HG03039 (cell line): ENCODE measurements around the gene PNMA3.
"Not testable (repeated sequence)": the region's sequence is repeated elsewhere in the genome, so short reads cannot be mapped to it uniquely, and the experiment has no call there.

Source experiments
- ATAC-seq: cut with Tn5 transposase; IDR thresholded peaks from one replicate; pipeline ENCODE4 v1.9.1; 2021; ENCODE audit warnings: mild to moderate bottlenecking, moderate library complexity; ENCODE audit not compliant: unreplicated experiment

PNMA3 gene, protein sequence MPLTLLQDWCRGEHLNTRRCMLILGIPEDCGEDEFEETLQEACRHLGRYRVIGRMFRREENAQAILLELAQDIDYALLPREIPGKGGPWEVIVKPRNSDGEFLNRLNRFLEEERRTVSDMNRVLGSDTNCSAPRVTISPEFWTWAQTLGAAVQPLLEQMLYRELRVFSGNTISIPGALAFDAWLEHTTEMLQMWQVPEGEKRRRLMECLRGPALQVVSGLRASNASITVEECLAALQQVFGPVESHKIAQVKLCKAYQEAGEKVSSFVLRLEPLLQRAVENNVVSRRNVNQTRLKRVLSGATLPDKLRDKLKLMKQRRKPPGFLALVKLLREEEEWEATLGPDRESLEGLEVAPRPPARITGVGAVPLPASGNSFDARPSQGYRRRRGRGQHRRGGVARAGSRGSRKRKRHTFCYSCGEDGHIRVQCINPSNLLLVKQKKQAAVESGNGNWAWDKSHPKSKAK

DNA sequence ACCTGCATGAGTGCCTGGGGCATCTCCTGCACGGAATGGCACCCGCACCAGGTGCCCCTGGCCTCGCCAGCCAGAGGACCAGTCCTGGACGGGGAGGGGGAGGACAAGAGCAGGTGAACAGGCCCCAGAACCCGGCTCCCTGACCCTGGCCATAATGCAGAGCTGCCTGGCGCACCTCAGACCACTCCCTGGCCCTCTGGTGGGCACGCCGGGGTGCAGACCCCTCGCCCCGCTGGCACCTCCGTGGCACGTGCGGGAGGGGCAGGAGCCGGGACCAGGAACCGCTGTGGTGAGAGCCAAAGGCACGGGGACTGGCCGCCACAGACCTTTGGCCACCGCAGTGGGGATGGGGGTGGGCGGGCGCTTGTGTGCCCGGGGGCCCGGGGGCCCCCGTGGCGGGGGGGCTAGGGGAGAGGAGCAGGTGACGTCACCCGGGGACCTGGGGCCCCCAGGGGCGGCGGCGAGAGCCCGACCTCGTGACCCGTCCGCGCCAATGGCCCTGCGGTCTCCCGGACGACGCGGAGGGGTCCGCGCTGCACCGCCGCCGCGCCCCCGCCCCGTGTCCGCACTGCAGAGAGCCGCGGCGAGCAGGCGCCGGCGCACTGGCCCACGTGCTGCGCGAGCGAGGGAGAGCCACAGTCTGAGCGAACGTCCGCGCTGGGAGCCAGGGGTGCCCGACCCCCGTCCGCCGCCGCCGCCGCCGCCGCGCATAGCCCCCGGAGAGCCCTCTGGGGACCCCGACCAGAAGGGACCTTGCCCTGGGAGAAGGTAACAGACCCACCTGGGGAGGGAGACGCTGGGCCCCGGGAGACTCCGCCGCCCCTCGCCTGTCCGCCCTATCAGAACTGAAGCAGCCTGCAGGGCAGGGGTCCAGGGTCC, at the start of gene PNMA3:
TSS of gene PNMA3 (plus strand) at position 600 of the 879 bp plus-strand sequence. CDS start 586 bp downstream, outside the sequence.
- no peak for ATAC-seq

DNA sequence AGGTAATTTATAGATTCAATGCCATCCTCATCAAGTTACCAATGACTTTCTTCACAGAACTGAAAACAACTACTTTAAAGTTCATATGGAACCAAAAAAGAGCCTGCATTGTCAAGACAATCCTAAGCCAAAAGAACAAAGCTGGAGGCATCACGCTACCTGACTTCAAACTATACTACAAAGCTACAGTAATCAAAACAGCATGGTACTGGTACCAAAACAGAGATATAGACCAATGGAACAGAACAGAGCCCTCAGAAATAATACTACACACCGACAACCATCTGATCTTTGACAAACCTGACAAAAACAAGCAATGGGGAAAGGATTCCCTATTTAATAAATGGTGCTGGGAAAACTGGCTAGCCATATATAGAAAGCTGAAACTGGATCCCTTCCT, 39.1 kb upstream of the PNMA3 start:
- ATAC-seq = not testable (repeated sequence)

DNA sequence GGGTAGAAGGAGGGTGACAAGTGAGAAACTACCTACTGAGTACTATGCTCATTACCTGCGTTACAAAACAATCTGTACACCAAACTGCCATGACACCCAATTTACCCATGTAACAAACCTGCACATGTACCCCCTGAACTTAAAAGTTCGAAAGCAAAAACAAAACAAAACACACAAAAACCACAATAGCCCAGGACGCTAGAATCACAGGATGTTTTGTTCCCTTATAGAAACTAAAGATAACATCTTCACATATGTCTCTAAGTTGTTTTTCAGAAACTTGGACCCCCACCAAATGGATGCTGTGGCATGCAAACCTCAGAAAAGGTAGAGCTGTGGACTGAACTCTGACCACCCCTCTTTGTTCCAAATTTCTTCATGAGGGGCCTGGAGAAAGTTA, 37.1 kb upstream of the PNMA3 start:
- ATAC-seq = no peak

DNA sequence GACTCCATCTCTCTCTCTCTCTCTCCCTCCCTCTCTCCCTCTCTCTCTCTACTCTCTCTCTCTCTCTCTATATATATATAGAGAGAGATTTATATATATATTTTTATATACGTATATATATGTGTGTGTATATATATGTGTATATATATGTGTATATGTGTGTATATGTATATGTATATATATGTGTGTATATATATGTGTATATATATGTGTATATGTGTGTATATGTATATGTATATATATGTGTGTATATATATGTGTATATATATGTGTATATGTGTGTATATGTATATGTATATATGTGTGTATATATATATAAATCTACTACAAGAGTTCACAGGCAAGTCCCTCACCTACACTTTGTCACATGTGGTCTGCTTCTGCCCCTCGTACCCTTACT, 29.8 kb upstream of the PNMA3 start:
- not testable (repeated sequence) for ATAC-seq

DNA sequence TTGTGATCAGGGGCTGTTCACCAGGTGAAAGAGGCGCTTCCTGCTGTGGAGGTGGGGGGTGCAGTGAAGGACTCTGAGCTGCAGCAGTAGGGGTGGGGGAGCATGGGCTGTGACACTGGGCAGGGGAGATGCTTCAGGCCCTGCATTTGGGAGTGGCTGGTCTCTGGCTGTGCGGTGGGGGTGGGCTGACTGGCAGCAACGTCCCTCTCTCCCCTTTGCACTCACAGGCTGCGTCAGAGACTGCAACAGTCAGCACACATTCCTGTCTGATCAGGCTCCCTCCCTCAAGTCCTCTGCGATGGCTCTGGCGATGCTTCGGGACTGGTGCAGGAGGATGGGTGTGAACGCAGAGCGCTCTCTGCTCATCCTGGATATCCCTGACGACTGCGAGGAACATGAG, 27.8 kb upstream of the PNMA3 start:
- ATAC-seq = not testable (repeated sequence)

DNA sequence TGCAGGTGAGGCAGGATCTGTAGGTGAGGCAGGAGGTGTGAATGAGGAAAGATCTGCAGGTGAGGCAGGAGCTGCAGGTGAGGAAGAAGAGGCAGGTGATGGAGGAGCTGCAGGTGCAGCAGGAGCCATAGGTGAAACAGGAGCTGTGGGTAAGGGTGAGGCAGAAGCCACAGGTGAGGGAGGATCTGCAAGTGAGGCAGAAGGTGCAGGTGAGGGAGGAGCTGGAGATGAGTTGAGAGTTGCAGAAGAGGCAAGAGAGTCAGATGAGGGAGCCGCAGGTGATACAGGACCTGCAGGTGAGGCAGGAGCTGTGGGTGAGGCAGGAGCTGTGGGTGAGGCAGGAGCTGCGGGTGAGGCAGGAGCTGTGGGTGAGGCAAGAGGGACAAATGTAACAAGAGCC, 27.1 kb upstream of the PNMA3 start:
- ATAC-seq = no peak

DNA sequence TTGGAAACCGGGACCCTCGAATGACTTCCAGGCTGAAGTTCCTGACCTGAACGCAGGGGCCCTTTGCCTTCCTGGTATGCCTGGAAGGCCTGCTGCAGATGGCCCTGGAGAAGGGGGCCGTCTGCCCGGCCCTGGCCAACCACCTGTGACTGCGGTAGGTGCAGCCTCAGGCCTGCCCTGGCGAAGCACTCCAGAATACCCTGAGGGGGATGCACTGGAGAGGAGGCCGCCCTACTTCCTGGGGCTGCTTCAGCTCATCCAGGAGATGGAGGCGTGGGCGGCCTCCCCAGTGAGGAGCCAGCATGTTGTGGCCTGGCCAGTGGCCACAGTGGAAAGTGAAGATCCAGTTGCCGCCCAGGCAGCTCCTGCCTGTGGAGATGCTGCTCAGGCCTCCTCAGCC, 26.4 kb upstream of the PNMA3 start:
- no peak for ATAC-seq

DNA sequence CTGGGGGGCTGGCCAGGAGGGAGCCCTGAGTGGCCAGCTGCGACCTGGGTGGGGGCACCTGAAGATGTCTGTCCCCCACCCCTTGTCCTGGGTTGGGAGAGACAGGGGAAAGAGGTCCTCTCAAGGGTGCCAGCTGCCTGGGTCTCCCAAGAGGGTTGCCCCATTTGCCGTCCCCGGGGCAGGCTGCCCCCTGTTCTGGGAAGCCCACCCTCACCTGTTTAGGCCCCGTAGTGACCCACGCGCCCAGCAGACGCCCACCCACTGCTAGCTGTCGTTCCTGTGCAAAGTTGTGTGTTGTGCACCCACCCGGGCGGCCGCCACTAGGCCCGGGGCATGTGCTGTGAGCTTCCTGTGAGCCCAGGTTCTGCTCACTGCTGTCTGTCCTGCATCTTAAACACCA, 25.5 kb upstream of the PNMA3 start:
- no peak for ATAC-seq

DNA sequence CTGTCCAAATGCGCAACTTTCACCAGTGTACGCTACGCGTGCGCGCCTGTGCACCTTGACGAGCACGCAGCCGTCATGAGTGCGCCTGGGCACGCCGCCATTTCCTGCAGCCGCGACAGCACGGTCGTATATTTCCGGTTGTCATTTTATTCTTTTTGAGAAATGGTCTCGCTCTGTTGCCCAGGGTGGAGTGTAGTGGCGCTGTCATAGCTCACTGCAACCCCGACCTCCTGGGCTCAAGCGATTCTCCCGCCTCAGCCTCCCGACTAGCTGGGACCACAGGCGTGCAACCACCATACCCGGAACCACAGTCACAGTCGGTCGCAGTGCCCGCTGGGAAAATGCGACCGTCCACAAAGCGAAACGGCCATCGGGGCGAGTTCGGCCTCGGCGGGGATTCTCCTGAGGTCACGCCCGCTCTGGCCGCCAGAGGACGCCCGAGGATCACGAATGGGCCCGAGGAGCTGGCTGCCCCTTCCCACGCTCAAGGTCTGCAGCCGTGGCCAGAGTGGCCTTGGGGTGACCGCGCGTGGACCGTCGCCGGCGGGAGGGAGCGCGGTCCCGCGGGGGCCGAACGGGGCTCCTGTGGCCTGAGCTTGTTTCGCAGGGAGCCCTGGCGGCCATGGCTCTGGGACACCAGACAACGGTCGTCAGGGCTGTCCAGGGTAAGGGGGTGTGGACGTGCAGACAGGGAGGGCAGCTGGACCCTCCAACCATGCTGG, 23.7 kb upstream of the PNMA3 start:
- peak; percentile 56 for ATAC-seq

DNA sequence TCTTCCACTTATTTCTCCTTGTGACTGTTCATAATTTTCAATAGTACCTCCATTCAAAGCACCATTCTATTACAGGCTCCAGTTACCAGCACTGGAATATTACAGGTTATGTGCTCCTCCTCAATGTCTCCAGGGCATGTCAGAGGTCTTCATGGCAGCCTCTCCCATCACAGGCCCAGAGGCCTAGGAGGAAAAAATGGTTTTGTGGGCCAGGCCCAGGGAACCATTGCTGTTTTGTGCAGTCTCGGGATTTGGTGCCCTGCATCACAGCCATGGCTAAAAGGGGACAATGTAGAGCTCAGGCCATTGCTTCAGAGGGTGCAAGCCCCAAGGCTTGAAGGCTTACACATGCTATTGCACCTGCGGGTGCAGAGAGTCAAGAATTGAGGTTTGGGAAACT, 7.2 kb upstream of the PNMA3 start:
- no peak for ATAC-seq

DNA sequence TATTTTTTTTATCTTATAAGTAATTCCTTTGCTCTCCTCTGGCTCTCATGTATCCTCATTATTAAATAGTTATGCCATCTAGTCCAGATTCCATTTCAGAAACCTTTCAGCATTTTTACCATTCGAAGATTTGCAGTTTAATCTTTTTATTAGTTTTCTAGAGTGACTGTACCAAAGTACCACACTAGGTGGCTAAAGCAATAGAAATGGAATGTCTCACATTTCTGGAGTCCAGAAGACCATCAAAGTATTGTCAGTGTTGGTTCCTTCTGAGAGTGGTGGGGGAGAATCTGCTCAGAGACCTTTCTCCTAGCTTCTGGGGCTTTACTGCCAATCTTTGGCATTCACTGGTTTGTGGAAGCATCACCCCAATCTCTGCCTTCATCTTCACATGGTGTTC, 3.7 kb upstream of the PNMA3 start:
- no peak for ATAC-seq

DNA sequence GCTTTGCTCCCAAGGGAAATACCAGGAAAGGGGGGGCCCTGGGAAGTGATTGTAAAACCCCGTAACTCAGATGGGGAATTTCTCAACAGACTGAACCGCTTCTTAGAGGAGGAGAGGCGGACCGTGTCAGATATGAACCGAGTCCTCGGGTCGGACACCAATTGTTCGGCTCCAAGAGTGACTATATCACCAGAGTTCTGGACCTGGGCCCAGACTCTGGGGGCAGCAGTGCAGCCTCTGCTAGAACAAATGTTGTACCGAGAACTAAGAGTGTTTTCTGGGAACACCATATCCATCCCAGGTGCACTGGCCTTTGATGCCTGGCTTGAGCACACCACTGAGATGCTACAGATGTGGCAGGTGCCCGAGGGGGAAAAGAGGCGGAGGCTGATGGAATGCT, 1.0 kb downstream of the PNMA3 start:
- ATAC-seq = no peak

DNA sequence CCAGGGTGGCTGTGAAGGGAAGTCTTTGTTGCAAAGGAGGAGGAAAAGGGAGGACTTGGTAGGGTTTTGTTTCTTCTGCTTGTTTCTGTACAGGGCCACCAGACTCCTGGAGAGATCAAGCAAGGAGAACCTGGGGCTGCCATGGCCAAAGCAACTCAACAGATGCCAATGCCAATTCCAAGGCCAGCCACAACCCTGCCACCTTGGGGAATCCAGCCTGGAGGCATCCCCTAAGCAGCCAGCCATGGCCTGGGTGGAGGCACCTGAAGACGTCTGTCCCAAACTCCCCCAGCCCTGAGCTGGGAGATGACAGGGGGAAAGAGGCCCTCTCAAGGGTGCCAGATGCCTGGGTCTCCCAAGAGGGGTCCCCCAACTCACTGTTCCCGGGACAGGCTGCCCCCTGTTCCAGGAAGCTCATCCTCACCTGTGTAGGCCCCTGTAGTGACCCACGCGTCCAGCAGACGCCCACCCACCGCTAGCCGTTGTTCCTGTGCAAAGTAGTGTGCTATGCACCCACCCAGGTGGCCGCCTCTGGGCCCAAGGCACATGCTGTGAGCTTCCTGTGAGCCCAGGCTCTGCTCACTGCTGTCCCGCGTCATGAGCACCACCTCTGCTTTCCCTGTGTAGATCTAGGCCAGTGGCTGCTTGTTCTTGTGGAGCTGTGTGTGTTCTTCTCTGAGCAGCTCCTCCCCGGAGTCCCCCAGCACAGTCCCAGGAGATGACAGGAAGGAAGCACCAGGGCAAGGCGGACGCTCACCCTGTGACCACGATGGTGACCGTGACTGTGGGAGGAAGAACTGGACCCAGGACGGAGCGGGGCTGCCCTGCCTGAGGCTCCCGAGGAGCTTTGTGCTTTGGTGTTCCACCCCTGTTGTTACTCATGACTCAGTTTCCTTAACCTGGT, 3.2 kb downstream of the PNMA3 start:
- ATAC-seq = no peak

DNA sequence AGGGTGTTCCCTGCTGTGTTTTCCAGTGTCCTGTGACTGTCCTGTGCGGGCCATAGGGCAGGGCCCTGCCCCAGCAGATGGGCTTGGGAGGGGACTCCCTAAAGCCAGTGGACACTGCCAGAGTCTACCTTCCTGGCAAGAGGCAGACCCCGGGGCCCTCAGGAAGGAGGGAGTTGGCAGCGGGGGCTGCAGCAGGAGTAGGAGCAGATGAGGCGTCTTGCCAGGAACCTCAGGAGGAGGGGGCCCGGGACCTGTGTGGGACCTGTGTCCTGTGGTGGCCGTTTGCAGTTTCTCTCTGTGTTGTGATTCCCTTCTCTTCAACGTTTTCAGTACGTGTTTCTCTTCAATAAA, 3.8 kb downstream of the PNMA3 start:
- no peak for ATAC-seq

DNA sequence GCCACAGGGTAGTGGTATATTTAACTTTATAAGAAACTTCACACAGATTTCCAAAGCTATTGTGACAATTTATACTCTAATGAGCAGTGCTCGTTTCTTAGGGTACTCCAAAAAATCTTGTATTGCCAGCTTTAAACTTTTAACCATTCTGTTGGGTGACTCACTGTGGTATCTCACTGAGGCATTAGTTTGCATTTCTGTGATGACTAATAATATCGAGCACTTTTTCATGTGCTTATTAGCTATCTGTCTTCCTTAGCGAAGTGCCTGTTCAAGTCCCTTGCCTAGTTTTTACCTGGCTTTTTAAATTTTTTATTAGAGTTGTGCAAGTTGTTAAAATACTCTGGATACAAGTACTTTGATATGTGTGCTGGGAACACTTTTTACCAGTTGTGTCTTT, 5.5 kb downstream of the PNMA3 start:
- no peak for ATAC-seq

DNA sequence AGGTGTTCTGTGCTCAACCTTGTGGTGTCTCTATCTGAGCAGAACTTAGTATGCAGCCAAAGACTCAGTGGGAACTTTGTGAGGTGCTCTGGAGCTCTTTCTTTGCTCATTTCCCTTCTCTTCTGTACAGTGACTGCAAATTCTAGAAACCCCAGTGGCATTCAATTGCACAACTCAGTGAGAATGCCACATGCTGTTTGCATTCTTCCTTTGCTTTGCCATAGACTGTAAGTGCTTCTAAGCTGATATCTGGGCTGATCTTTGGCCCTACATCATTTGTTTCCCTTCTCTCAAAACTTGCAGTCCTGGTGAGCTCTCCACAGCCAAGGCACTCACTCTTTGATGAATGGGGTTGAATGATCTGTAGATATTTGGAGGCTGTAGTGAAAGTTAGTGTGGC, 7.0 kb downstream of the PNMA3 start:
- ATAC-seq = no peak

DNA sequence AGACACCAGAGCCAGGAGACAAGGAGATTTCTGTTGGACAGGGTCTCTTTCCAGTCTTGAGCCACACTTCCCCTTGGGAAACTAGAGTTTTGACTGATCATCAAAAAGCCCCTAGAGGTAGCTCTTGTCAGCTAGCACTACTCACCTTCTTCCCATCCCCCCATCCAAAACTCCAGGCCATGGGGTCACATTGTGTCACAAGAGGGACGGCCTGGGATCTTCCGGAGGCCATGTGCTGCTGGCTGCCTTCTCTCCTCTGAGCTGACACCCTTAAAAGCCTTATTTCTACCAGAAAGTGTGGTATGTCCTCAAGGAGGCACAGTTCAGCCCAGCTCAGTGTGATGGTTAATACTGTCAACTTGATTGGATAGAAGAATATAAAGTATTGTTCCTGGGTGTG, 7.8 kb downstream of the PNMA3 start:
- no peak for ATAC-seq

DNA sequence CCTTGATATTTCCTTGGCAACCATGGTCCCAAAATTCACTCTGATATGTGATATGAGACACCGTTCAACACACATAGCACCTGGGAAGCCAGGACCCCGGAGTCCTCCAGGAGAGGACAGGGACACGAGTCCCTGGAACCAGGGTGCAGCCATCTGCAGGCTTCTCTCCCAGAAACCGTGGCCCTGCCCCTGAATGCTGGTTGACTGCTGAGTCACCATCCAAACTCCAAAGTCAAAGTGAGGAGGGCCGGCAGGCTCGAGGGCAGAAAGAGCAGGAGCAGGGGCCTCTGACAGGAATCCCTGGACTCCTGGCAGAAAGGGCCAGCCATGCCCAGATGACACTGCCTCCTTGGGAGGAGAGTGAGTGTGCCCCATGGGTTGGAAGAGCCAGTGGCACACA, 9.1 kb downstream of the PNMA3 start:
- ATAC-seq = no peak

DNA sequence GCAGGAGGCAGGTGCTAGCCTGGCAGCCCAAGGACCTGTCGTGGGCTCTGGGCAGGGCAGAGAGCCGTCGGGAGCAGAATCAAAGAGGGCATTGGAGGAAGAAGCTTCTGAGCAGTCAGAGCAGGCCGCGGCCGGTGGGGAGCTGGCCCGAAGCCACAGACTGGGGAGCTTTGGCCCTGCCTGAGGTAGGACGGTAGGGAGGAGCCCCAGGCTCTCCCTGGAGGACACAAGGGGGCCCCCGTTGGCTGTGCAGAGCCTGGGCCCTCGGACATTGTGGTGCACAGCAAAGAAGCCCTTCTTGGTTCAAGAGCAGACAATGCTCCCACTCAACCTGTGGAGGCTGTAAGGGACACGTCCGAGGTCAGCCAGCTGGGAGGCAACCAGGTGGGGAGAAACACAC, 10.1 kb downstream of the PNMA3 start:
- ATAC-seq = not testable (repeated sequence)

DNA sequence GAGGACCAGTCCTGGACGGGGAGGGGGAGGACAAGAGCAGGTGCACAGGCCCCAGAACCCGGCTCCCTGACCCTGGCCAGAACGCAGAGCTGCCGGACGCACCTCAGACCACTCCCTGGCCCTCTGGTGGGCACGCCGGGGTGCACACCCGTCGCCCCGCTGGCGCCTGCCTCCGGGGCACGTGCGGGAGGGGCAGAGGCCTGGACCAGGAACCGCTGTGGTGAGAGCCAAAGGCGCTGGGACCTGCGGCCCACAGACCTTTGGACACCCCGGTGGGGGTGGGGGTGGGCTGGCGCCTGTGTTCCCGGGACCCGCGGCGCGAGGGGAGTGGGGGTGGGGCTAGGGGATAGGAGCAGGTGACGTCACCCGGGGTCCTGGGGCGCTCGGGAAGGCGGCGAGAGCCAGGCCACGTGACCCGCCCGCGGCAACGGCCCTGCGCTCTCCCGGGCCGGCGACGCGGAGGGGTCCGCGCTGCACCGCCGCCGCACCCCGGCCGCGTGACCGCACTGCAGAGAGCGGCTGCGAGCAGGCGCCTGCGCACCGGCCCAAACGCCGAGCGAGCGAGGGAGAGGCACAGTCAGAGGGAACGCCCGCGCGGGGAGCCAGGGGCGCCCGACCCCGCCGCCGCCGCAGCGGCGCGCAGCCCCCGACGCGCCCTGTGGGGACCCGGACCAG, 15.8 kb downstream of the PNMA3 start, which contains the start of gene PNMA6A:
TSS of gene PNMA6A (plus strand) at position 546 of the 675 bp plus-strand sequence. CDS start 609 bp downstream, outside the sequence.
- not testable (repeated sequence) for ATAC-seq
